Ascending aorta (tissue), 2 donors: Measurements from ENCODE around the gene LGALSL. TPM values are rescaled to one million over a fixed set of nuclear protein-coding genes. Genes with fewer than 3 reads are reported as not detected.

Experiments used
- DNase-seq, 2 donors: peaks; one replicate each; pipeline ENCODE4 v3.0.0-alpha.2; 2019; ENCODE audit warnings: low spot score in 2 of 2
- H3K27ac ChIP-seq, 2 donors: fragments of 200-600 bp; sonication (generic); one replicate each; pipeline ENCODE4 v1.5.1; 2016 to 2017; ENCODE audit warnings: mild to moderate bottlenecking in 1 of 2
- H3K27me3 ChIP-seq: fragments of 200-600 bp; sonication (generic); one replicate; pipeline ENCODE4 v1.5.1; 2017
- H3K36me3 ChIP-seq, 2 donors: fragments of 200-600 bp; sonication (generic); one replicate each; pipeline ENCODE4 v1.5.1; 2016
- H3K4me1 ChIP-seq, 2 donors: fragments of 200-600 bp; sonication (generic); one replicate each; pipeline ENCODE4 v1.5.1; 2016 to 2017; ENCODE audit warnings: mild to moderate bottlenecking in 1 of 2
- H3K4me3 ChIP-seq, 2 donors: fragments of 200-600 bp; sonication (generic); one replicate each; pipeline ENCODE4 v1.5.1; 2016 to 2017; ENCODE audit warnings: mild to moderate bottlenecking in 1 of 2
- H3K9me3 ChIP-seq, 2 donors: fragments of 200-600 bp; sonication (generic); one replicate each; pipeline ENCODE4 v1.5.1; 2016
- intact Hi-C: fragments of 100-400 bp; cut with DNase I; formaldehyde crosslinking; loops from one replicate; pipeline ENCODE4 v1.15.1; 2023
- total RNA-seq: library from RNA; depleted of rRNA; stranded (reverse); fragments of >200 nt; gene quantifications from one replicate; pipeline ENCODE4 v1.1.0, GENCODE V29; 2016
- TF ChIP-seq, protein P1 (sequence below), 3 experiments: fragments of 200-600 bp in 2 of 3; fragments of 450-650 bp in 1 of 3; sonication (generic) in 2 of 3; IDR thresholded peaks; one replicate each; pipeline ENCODE4 v1.5.1; 2016 to 2019; ENCODE audit warnings: antibody characterized with exemption in 3 of 3, mild to moderate bottlenecking in 1 of 3, moderate library complexity in 1 of 3

Gene LGALSL
- total RNA-seq, 1 donor from 2014 or later: 35.4 TPM

DNA sequence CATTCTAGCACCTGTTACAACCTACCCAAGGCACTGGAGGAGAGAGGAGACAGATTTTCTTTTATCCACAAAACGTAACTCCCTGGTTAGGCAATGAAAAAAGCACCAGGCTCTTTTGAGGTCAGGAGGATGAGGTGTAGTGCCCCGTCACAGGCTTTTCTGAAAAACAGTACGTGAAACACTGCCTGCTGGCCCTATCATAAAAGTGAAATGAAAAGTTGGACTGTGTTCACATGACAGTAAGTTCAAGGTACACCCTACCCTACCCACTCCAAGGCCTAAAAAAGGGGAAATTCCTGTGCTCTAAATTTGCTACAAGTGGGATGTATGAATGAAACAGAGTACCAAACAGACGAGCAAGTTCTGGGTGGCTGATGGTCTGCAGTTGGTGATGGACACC, 17.6 kb downstream of the LGALSL start:
- intact Hi-C loops: no loop called here
- H3K4me1 ChIP-seq: no peaks in the 10 kb centered on the region

DNA sequence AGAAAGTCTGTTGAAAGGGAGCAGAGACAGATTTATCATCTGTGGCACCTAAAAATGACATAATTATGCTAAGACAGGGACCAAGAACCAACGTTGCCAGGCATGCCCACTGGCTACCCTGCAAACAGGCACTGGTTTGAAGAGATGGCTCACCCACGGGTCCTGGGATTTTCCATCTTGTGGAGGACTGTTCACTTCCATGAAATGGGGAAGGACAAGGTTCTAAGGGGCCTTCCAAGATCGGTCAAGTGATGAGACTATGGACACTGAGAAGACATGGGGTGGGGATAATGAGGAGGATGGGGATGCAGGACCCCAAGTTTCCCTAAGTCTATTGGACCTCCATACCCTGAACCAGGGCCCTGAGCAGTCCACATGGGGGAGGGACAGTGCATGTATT, 18.9 kb downstream of the LGALSL start:
- intact Hi-C loops: no loop called here
- TF ChIP-seq, protein P1, sequence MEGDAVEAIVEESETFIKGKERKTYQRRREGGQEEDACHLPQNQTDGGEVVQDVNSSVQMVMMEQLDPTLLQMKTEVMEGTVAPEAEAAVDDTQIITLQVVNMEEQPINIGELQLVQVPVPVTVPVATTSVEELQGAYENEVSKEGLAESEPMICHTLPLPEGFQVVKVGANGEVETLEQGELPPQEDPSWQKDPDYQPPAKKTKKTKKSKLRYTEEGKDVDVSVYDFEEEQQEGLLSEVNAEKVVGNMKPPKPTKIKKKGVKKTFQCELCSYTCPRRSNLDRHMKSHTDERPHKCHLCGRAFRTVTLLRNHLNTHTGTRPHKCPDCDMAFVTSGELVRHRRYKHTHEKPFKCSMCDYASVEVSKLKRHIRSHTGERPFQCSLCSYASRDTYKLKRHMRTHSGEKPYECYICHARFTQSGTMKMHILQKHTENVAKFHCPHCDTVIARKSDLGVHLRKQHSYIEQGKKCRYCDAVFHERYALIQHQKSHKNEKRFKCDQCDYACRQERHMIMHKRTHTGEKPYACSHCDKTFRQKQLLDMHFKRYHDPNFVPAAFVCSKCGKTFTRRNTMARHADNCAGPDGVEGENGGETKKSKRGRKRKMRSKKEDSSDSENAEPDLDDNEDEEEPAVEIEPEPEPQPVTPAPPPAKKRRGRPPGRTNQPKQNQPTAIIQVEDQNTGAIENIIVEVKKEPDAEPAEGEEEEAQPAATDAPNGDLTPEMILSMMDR (IDR thresholded peaks at IDR 0.05): no peak
- no peak for DNase-seq
- H3K36me3 ChIP-seq: no peaks in the 10 kb centered on the region
- H3K9me3 ChIP-seq: no peaks in the 10 kb centered on the region
- H3K4me3 ChIP-seq: no peak overlapping the region
- no peaks in the 10 kb centered on the region for H3K4me1 ChIP-seq
- no peaks in the 10 kb centered on the region for H3K27me3 ChIP-seq
- H3K27ac ChIP-seq: no peak overlapping the region

More for the DNA sequence above, 17.6 kb downstream of the LGALSL start:
- TF ChIP-seq, protein P1 (IDR thresholded peaks at IDR 0.05): no peak
- Histone ChIP-seq H3K36me3 (no peaks in the 10 kb centered on the region), H3K27me3 (no peaks in the 10 kb centered on the region), H3K4me3 (no peak overlapping the region), H3K27ac (no peak overlapping the region), H3K9me3 (no peaks in the 10 kb centered on the region)
- no peak for DNase-seq

DNA sequence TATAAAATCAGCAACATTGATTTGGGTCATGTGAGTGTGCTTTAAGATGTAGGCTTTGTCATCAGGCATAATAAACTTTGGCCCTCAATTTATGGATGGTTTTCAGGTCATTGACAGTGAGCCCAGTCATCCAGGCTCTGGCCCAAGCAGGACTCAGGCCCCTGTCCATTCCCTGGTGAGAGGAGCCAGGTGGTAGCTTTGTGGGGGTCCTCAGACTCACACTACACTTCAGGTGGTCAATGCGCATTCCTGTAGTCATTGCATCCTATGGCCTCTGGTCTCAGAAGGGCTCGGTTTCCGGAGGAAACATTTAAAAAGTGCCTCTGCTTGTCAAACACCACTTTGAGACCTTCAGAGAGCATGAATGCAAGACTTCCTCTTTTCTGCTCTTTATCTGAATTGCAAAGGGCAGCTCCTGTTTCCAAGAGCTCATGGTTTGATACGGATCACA, 20.2 kb downstream of the LGALSL start:
- H3K36me3 ChIP-seq: no peaks in the 10 kb centered on the region
- H3K4me3 ChIP-seq: no peak overlapping the region
- no peaks in the 10 kb centered on the region for H3K27me3 ChIP-seq
- H3K9me3 ChIP-seq: no peaks in the 10 kb centered on the region
- intact Hi-C loops: no loop called here
- DNase-seq: no peak
- TF ChIP-seq, protein P1 (IDR thresholded peaks at IDR 0.05): no peak
- no peak overlapping the region for H3K27ac ChIP-seq
- H3K4me1 ChIP-seq: no peaks in the 10 kb centered on the region

DNA sequence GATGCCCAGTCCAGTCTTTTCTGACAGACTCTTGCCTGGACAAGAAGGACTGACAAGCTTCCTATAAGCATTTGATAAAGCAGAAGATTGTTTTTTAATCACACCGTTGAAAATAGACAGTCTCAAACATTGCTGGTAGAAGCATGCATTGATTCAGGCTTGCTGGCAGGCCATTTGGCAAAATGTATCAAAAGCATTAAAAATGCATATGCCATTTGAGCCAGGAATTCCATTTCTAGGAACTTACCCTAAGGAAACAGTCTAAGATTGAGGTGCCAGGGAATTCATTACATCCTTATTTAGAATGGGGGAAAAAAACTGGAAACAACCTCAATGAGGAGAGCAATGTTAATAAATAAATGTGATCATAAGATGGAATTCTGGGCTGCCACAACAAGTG, 20.7 kb downstream of the LGALSL start:
- H3K27ac ChIP-seq: no peak overlapping the region
- intact Hi-C loops: no loop called here

DNA sequence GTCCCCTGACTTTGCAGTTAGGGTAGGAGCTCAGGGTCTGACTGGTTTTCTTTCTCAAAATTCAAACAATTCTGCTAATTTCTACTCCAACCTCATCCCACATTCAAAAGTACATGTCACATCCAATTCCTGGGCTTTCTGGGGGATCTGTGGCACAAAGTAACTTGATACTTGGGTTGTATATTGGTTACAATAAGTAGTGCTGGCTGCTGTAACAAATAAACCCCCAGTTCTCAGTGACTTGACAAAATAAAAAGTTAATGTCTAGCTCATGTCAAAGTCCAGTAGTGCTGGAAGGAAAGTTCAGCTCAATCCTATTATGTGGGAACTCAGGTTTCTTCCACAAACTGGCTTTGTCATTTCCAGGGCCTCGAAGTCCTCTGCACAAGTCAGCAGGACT, 23.1 kb downstream of the LGALSL start:
- intact Hi-C loops: no loop called here
- TF ChIP-seq, protein P1 (IDR thresholded peaks at IDR 0.05): no peak
- no peaks in the 10 kb centered on the region for H3K9me3 ChIP-seq

More for the DNA sequence above, 20.7 kb downstream of the LGALSL start:
- DNase-seq: no peak
- no peaks in the 10 kb centered on the region for H3K36me3 ChIP-seq
- H3K9me3 ChIP-seq: no peaks in the 10 kb centered on the region
- no peaks in the 10 kb centered on the region for H3K27me3 ChIP-seq
- TF ChIP-seq, protein P1 (IDR thresholded peaks at IDR 0.05): no peak
- H3K4me1 ChIP-seq: no peaks in the 10 kb centered on the region
- no peak overlapping the region for H3K4me3 ChIP-seq

DNA sequence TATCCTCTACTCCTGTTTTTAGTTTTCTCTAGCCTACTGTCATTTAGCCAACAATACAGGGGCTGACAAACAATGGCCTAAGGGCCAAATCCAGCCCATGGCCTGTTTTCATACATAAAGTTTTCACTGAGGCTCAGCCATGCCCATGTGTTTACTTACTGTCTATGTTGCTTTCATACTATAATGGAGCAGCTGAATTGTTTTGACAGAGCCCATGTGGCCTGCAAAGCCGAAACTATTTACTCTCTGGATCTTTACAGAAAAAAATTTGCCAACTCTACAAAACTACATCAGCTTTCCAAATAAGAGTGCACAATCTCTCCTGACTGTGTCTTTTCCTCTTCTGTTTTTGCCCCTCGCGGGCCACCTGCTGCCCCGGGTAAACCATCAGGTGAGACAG, 24.0 kb downstream of the LGALSL start:
- no peak for DNase-seq
- Histone ChIP-seq H3K27ac (no peak overlapping the region), H3K9me3 (no peaks in the 10 kb centered on the region), H3K27me3 (no peaks in the 10 kb centered on the region), H3K4me3 (no peak overlapping the region), H3K36me3 (no peaks in the 10 kb centered on the region), H3K4me1 (no peaks in the 10 kb centered on the region)
- TF ChIP-seq, protein P1 (IDR thresholded peaks at IDR 0.05): no peak
- intact Hi-C loops: no loop called here

More for the DNA sequence above, 23.1 kb downstream of the LGALSL start:
- no peak overlapping the region for H3K27ac ChIP-seq
- H3K4me1 ChIP-seq: no peaks in the 10 kb centered on the region
- no peaks in the 10 kb centered on the region for H3K36me3 ChIP-seq
- H3K27me3 ChIP-seq: no peaks in the 10 kb centered on the region
- H3K4me3 ChIP-seq: no peak overlapping the region
- DNase-seq: no peak
